ENCODE results near the gene PARVG. TPM values are rescaled to one million over a fixed set of nuclear protein-coding genes. Genes with fewer than 3 reads are reported as not detected.

The PARVG gene
- total and polyA plus RNA-seq, 2 of the 13 experiments (the other 11 are each of a cell fraction or from before 2014, with no cell fraction given): not detected

DNA sequence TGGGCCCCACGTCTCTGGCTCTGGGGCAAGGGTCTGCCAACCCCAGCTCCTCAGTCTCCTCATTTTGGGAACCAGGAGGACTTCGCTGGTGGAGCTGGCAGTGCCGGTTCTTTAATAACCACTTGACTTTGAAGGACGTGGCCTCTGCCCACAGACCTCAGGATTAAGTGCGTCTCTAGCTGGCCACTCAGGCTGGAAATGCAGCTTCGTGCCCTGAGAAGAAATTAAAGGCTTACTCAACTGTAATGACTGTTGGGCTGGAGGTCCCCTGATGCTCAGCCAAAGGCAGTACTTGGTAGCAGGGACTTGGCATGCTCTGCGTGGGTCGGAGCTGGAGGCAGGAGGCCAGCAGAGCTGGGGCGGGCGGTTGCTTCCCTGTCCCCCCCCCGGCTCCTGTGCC is 16.7 kb upstream of the PARVG start (continued):
- TF ChIP-seq ZNF737 (CRISPR knock-in tag; IDR thresholded peaks at IDR 0.05; ENCODE audit: borderline replicate concordance): no peak
- TF ChIP-seq SCMH1 (CRISPR knock-in tag; IDR thresholded peaks at IDR 0.05; ENCODE audit: borderline replicate concordance): no peak
- TF ChIP-seq, protein P1, sequence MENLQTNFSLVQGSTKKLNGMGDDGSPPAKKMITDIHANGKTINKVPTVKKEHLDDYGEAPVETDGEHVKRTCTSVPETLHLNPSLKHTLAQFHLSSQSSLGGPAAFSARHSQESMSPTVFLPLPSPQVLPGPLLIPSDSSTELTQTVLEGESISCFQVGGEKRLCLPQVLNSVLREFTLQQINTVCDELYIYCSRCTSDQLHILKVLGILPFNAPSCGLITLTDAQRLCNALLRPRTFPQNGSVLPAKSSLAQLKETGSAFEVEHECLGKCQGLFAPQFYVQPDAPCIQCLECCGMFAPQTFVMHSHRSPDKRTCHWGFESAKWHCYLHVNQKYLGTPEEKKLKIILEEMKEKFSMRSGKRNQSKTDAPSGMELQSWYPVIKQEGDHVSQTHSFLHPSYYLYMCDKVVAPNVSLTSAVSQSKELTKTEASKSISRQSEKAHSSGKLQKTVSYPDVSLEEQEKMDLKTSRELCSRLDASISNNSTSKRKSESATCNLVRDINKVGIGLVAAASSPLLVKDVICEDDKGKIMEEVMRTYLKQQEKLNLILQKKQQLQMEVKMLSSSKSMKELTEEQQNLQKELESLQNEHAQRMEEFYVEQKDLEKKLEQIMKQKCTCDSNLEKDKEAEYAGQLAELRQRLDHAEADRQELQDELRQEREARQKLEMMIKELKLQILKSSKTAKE (CRISPR knock-in tag; IDR thresholded peaks at IDR 0.05; ENCODE audit: borderline replicate concordance): no peak
- TF ChIP-seq, protein P2, sequence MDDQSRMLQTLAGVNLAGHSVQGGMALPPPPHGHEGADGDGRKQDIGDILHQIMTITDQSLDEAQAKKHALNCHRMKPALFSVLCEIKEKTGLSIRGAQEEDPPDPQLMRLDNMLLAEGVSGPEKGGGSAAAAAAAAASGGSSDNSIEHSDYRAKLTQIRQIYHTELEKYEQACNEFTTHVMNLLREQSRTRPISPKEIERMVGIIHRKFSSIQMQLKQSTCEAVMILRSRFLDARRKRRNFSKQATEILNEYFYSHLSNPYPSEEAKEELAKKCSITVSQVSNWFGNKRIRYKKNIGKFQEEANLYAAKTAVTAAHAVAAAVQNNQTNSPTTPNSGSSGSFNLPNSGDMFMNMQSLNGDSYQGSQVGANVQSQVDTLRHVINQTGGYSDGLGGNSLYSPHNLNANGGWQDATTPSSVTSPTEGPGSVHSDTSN (CRISPR knock-in tag; IDR thresholded peaks at IDR 0.05; ENCODE audit: borderline replicate concordance): no peak
- no peak for TF ChIP-seq MTF2 (CRISPR knock-in tag; IDR thresholded peaks at IDR 0.05; ENCODE audit: borderline replicate concordance)
- TF ChIP-seq, protein P3, sequence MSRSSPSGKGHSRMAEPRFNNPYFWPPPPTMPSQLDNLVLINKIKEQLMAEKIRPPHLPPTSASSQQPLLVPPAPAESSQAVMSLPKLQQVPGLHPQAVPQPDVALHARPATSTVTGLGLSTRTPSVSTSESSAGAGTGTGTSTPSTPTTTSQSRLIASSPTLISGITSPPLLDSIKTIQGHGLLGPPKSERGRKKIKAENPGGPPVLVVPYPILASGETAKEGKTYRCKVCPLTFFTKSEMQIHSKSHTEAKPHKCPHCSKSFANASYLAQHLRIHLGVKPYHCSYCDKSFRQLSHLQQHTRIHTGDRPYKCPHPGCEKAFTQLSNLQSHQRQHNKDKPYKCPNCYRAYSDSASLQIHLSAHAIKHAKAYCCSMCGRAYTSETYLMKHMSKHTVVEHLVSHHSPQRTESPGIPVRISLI (CRISPR knock-in tag; IDR thresholded peaks at IDR 0.05; ENCODE audit: borderline replicate concordance): no peak
- TF ChIP-seq TRIM24 (CRISPR knock-in tag; IDR thresholded peaks at IDR 0.05): no peak
- TF ChIP-seq, protein P4, sequence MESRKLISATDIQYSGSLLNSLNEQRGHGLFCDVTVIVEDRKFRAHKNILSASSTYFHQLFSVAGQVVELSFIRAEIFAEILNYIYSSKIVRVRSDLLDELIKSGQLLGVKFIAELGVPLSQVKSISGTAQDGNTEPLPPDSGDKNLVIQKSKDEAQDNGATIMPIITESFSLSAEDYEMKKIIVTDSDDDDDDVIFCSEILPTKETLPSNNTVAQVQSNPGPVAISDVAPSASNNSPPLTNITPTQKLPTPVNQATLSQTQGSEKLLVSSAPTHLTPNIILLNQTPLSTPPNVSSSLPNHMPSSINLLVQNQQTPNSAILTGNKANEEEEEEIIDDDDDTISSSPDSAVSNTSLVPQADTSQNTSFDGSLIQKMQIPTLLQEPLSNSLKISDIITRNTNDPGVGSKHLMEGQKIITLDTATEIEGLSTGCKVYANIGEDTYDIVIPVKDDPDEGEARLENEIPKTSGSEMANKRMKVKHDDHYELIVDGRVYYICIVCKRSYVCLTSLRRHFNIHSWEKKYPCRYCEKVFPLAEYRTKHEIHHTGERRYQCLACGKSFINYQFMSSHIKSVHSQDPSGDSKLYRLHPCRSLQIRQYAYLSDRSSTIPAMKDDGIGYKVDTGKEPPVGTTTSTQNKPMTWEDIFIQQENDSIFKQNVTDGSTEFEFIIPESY (CRISPR knock-in tag; IDR thresholded peaks at IDR 0.05): no peak
- TF ChIP-seq ZNF382 (CRISPR knock-in tag; IDR thresholded peaks at IDR 0.05; ENCODE audit: borderline replicate concordance): no peak
- TF ChIP-seq SRF (IDR thresholded peaks at IDR 0.05; ENCODE audit: low read depth, low read length): no peak
- TF ChIP-seq NFYC (CRISPR knock-in tag; IDR thresholded peaks at IDR 0.05): no peak
- TF ChIP-seq ZNF777 (CRISPR knock-in tag; IDR thresholded peaks at IDR 0.05): no peak
- no peak for TF ChIP-seq JUNB (CRISPR knock-in tag; IDR thresholded peaks at IDR 0.05; ENCODE audit: borderline replicate concordance)
- no peak for TF ChIP-seq ZNF432 (CRISPR knock-in tag; IDR thresholded peaks at IDR 0.05; ENCODE audit: borderline replicate concordance)
